ENCODE data around the gene CDC20.
"Not testable (repeated sequence)": the region's sequence is repeated elsewhere in the genome, so short reads cannot be mapped to it uniquely, and the experiment has no call there.

The CDC20 gene

GRCh38 chr1:43396059-43396458 lies 37.3 kb downstream of the CDC20 start:
- Histone ChIP-seq H3K4me3 (ENCODE audit: severe bottlenecking) (no peak overlapping the region), H3K9me3 (ENCODE audit: severe bottlenecking) (no peaks in the 10 kb centered on the region), H3K27me3 (ENCODE audit: insufficient read depth, poor library complexity, severe bottlenecking) (no peaks in the 10 kb centered on the region), H3K4me1 (ENCODE audit: insufficient read depth, poor library complexity, severe bottlenecking) (no peaks in the 10 kb centered on the region), H3K36me3 (ENCODE audit: low read depth) (peaks cover 21% of the 10 kb centered on the region), H3K27ac (ENCODE audit: poor library complexity, severe bottlenecking) (no peak overlapping the region)
- DNase-seq (ENCODE audit: low spot score) (no peak), ATAC-seq (ENCODE audit: low read depth) (no peak)
- TF ChIP-seq CTCF (IDR thresholded peaks at IDR 0.05; ENCODE audit: poor library complexity, severe bottlenecking), result no peak

DNA sequence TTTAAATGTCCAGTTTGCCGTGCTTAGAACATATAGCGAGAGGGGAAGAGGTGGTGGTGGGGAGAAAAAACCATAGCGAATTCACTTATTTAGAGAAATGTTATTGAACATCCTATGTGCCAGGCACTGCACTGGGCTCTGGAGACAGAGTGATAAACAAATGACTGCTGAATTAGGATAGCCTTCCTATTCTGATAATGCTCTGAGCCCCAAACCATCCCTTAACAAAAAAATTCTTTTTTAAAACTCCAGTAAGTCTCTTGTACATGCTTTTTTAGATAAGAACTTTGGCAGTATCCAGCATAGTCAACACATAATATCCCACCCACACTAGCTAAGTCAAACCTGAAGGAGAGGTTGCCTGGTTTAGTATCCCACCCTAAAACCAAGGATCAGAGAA lies 39.4 kb downstream of the CDC20 start:
- Histone ChIP-seq H3K4me1 (ENCODE audit: insufficient read depth, poor library complexity, severe bottlenecking) (no peaks in the 10 kb centered on the region), H3K36me3 (ENCODE audit: low read depth) (peaks cover 28% of the 10 kb centered on the region), H3K27ac (ENCODE audit: poor library complexity, severe bottlenecking) (no peak overlapping the region), H3K9me3 (ENCODE audit: severe bottlenecking) (no peaks in the 10 kb centered on the region), H3K27me3 (ENCODE audit: insufficient read depth, poor library complexity, severe bottlenecking) (no peaks in the 10 kb centered on the region), H3K4me3 (ENCODE audit: severe bottlenecking) (no peak overlapping the region)
- ATAC-seq (ENCODE audit: low read depth) (no peak), DNase-seq (ENCODE audit: low spot score) (no peak)
- no peak for TF ChIP-seq CTCF (IDR thresholded peaks at IDR 0.05; ENCODE audit: poor library complexity, severe bottlenecking)

GRCh38 chr1:43400441-43400840 lies 41.7 kb downstream of the CDC20 start:
- ATAC-seq (ENCODE audit: low read depth); DNase-seq (ENCODE audit: low spot score); H3K27me3 ChIP-seq (ENCODE audit: insufficient read depth, poor library complexity, severe bottlenecking); H3K27ac ChIP-seq (ENCODE audit: poor library complexity, severe bottlenecking); H3K9me3 ChIP-seq (ENCODE audit: severe bottlenecking); H3K4me3 ChIP-seq (ENCODE audit: severe bottlenecking); H3K4me1 ChIP-seq (ENCODE audit: insufficient read depth, poor library complexity, severe bottlenecking): not testable (repeated sequence)
- peaks cover 45% of the 10 kb centered on the region for H3K36me3 ChIP-seq (ENCODE audit: low read depth)

GRCh38 chr1:43402089-43402865 lies 43.5 kb downstream of the CDC20 start:
- Histone ChIP-seq H3K4me1 (ENCODE audit: insufficient read depth, poor library complexity, severe bottlenecking) (no peaks in the 10 kb centered on the region), H3K27ac (ENCODE audit: poor library complexity, severe bottlenecking) (no peak overlapping the region), H3K27me3 (ENCODE audit: insufficient read depth, poor library complexity, severe bottlenecking) (no peaks in the 10 kb centered on the region), H3K4me3 (ENCODE audit: severe bottlenecking) (no peak overlapping the region), H3K9me3 (ENCODE audit: severe bottlenecking) (no peaks in the 10 kb centered on the region), H3K36me3 (ENCODE audit: low read depth) (peaks cover 51% of the 10 kb centered on the region)
- no peak for TF ChIP-seq CTCF (IDR thresholded peaks at IDR 0.05; ENCODE audit: poor library complexity, severe bottlenecking)
- DNase-seq (ENCODE audit: low spot score) (no peak), ATAC-seq (ENCODE audit: low read depth) (no peak)

DNA sequence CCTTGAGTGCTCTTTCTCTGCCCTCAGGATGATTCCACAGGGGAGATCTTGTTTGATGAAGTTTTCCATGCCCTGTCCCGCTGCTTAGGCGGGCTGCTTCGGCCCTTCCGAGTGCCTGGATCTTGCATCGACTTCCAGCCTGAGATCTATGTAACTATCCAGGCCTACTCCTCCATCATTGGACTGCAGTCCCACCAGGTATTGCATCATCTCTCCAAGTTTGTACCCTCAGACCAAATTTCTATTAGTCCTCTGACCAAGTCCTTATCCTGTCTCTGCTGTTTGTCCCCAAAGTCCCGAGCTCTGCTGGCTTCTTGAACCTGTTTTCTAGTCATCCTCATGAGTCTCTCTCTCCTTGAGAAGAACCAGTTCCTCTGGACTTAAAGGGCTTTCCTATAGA lies 45.6 kb downstream of the CDC20 start:
- TF ChIP-seq CTCF (IDR thresholded peaks at IDR 0.05; ENCODE audit: poor library complexity, severe bottlenecking), result no peak
- H3K27ac ChIP-seq (ENCODE audit: poor library complexity, severe bottlenecking), result no peak overlapping the region
- DNase-seq (ENCODE audit: low spot score) (no peak), ATAC-seq (ENCODE audit: low read depth) (no peak)
- H3K4me1 ChIP-seq (ENCODE audit: insufficient read depth, poor library complexity, severe bottlenecking), result no peaks in the 10 kb centered on the region
- H3K9me3 ChIP-seq (ENCODE audit: severe bottlenecking), result no peaks in the 10 kb centered on the region
- H3K4me3 ChIP-seq (ENCODE audit: severe bottlenecking), result no peak overlapping the region
- no peaks in the 10 kb centered on the region for H3K27me3 ChIP-seq (ENCODE audit: insufficient read depth, poor library complexity, severe bottlenecking)
- peaks cover 71% of the 10 kb centered on the region for H3K36me3 ChIP-seq (ENCODE audit: low read depth)

Measured in RWPE2 (cell line).